Hematopoietic multipotent progenitor cell treated with erythropoietin and hydrocortisone succinate and interleukin-3 and kit ligand, for 6 days (in vitro differentiated cells): ENCODE data around the gene LGI2.

Experiments
- DNase-seq: peaks from one replicate; pipeline ENCODE4 v3.0.0-alpha.2; 2015

Gene LGI2

DNA sequence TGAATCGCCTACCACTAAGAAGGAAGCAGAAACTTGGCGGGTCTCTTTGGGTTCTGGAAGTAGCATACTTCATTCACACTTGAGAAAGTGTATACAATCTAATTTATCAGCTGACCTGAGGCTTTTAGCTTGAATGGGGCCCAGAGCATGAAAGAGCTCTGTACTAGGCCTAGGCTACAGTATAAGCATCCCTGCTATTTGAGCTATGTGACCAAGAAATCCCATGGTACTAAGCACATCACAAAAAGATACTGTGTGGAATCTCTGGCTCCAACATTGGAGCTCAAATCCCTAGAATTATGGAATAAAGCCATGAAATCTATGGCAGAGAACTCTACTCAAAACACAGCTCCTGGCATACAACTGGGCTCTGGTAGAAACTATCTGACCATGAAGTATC, 74.0 kb downstream of the LGI2 start:
- DNase-seq: no peak

DNA sequence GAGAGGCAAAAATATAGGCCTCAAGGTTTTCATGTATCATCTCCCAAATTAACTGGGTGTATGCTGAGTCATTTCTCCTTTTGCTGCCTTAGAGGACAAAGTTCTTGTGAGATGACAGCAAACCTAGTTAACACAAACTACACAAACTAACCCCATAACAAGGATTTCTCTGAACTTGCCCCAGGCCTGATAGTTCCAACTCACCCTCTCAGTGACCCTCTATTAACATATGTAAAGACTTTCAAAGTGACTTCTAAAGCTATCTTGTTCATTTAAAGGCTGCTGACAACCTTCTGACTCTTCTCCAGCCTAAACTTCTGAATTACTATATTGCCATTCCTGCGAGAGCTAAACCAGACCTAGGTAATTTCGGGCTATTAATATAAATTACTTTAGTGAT, 74.7 kb downstream of the LGI2 start:
- DNase-seq: no peak

DNA sequence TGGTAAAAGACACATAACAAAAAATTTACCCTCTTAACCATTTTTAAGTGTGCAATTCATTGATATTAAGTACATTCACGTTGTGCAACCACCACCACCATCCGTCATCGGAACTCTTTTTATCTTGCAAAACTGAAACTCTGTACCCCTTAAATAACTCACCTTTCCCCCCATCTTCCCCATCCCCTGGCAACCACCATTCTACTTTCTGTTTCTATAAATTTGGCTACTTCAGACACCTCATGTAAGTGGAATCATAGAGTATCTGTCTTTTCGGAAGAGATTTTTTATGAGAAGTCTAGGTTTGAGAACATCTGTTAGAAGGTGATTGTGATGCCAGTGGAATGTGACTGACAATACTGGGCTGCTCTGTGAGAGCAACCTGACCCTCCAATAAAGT, 78.1 kb downstream of the LGI2 start:
- no peak for DNase-seq

DNA sequence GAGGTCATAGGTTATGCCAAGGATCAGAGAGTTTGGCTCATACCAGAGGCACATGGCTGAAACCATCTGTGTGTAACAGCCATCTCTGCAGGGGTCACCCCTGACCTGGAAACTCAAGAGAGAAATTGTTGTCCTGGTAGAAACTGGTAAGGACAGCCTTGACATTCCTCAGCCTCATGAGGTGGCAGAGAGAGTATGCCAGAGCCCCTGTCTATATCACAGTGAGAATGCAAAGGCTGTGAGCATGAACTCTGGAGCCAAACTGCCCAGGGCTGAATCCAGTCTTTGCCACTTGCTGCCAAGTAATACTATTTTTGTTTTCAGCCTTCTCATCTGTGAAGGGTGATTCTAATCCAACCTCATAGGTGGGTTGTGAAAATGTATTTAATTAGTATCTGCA, 80.8 kb downstream of the LGI2 start:
- no peak for DNase-seq
